ENCODE measurements around the gene C10orf53. TPM values are rescaled to one million over a fixed set of nuclear protein-coding genes. Genes with fewer than 3 reads are reported as not detected.

C10orf53 gene
- total RNA-seq, 1 experiment from 2014 or later, result not detected

- no peak for TF ChIP-seq ZNF281 (CRISPR knock-in tag; IDR thresholded peaks at IDR 0.05)
- TF ChIP-seq MAX (CRISPR knock-in tag; IDR thresholded peaks at IDR 0.05), result no peak
- no peak for TF ChIP-seq ERG (CRISPR knock-in tag; IDR thresholded peaks at IDR 0.05)
- no peak for TF ChIP-seq NFE2L1 (CRISPR knock-in tag; IDR thresholded peaks at IDR 0.05)
Observed at GRCh38 chr10:49651039-49651835, 28.2 kb upstream of the C10orf53 start (continued).

- TF ChIP-seq PREB (CRISPR knock-in tag; IDR thresholded peaks at IDR 0.05; ENCODE audit: borderline replicate concordance) (no peak), ZNF512 (CRISPR knock-in tag; IDR thresholded peaks at IDR 0.05; ENCODE audit: borderline replicate concordance) (no peak), RELA (CRISPR knock-in tag; IDR thresholded peaks at IDR 0.05; ENCODE audit: borderline replicate concordance) (no peak), FOXP4 (CRISPR knock-in tag; IDR thresholded peaks at IDR 0.05) (no peak), NFYB (CRISPR knock-in tag; conservative IDR thresholded peaks at IDR 0.05; ENCODE audit: low read depth) (no peak), EMX1 (CRISPR knock-in tag; IDR thresholded peaks at IDR 0.05) (no peak), TEAD4 (CRISPR knock-in tag; IDR thresholded peaks at IDR 0.05) (no peak), ERG (CRISPR knock-in tag; IDR thresholded peaks at IDR 0.05) (no peak), CREB1 (CRISPR knock-in tag; IDR thresholded peaks at IDR 0.05) (no peak), ZNF121 (CRISPR knock-in tag; IDR thresholded peaks at IDR 0.05) (no peak), JAZF1 (CRISPR knock-in tag; IDR thresholded peaks at IDR 0.05) (no peak), JUN (CRISPR knock-in tag; IDR thresholded peaks at IDR 0.05) (no peak), IRF1 (CRISPR knock-in tag; IDR thresholded peaks at IDR 0.05) (no peak)
- ATAC-seq, result no peak
- no peaks in the 10 kb centered on the region for H3K36me3 Mint-ChIP-seq
- ChIA-PET POLR2A (no interaction called here), CTCF (no interaction called here)
- peaks cover 14% of the 10 kb centered on the region for H3K4me1 Mint-ChIP-seq
- H3K9me3 Mint-ChIP-seq, result no peaks in the 10 kb centered on the region
- no peak for DNase-seq (ENCODE audit: low spot score)
- no peak overlapping the region for H3K27ac Mint-ChIP-seq
- no peak overlapping the region for H3K4me3 Mint-ChIP-seq
- H3K27me3 Mint-ChIP-seq (ENCODE audit: low read depth), result peaks cover 24% of the 10 kb centered on the region
Observed at GRCh38 chr10:49651917-49652316, 27.5 kb upstream of the C10orf53 start.

Data from WTC11 (cell line).